SK-N-SH (cell line): ENCODE data around the gene NOTO. TPM values are rescaled to one million over a fixed set of nuclear protein-coding genes. Genes with fewer than 3 reads are reported as not detected.

Experiments
- CTCF ChIA-PET: fragments of 300-600, 350-600 bp; formaldehyde crosslinking; extraction: SDS; loops from one replicate; lab custom pipeline; 2021; lab: Yijun Ruan, JAX
- POLR2A ChIA-PET: fragments of 350-600 bp; sonication (Branson Sonifier 250); formaldehyde crosslinking; extraction: SDS; loops from one replicate; lab custom pipeline; 2020; ENCODE audit warnings: antibody characterized with exemption, inconsistent platforms; lab: Yijun Ruan, JAX
- DNase-seq: peaks from one replicate; pipeline ENCODE4 v3.0.0; 2012
- H2AFZ ChIP-seq: fragments of 200-600 bp; sonication (generic); 2 replicates; pipeline ENCODE4 v1.8.1; 2016; ENCODE audit warnings: antibody characterized with exemption, mild to moderate bottlenecking, low read depth
- H3F3A ChIP-seq: fragments of 200-600 bp; sonication (generic); replicated peaks from 2 replicates; pipeline ENCODE3; 2016; ENCODE audit warnings: antibody characterized with exemption, mild to moderate bottlenecking; ENCODE audit not compliant: insufficient read depth
- H3K27ac ChIP-seq, 2 experiments: fragments of 200-500 bp in 1 of 2; fragments of 200-600 bp in 1 of 2; sonication (Bioruptor generic) in 1 of 2; sonication (generic), shearing (Covaris generic) in 1 of 2; 2 replicates each; pipeline versions ENCODE4 v1.5.1 to v1.6.1; 2014 to 2016; ENCODE audit warnings: low read depth in 2 of 2, inconsistent platforms in 1 of 2, low read length in 1 of 2, mild to moderate bottlenecking in 1 of 2, mixed read lengths in 1 of 2
- H3K27me3 ChIP-seq: fragments of 200-600 bp; sonication (generic), shearing (Covaris generic); 2 replicates; pipeline ENCODE4 v1.6.1; 2016; ENCODE audit warnings: mixed run types; ENCODE audit not compliant: insufficient read depth
- H3K36me3 ChIP-seq, 2 experiments: fragments of 200-500 bp in 1 of 2; fragments of 200-600 bp in 1 of 2; sonication (Bioruptor generic) in 1 of 2; sonication (generic) in 1 of 2; replicated peaks in 1 of 2; 2 replicates each; pipeline versions ENCODE3 to v1.5.1; 2014 to 2016; ENCODE audit warnings: low read length in 1 of 2, mild to moderate bottlenecking in 1 of 2; ENCODE audit not compliant: insufficient read depth in 2 of 2, control insufficient read depth in 1 of 2
- H3K4me1 ChIP-seq, 2 experiments: fragments of 200-500 bp in 1 of 2; fragments of 200-600 bp in 1 of 2; sonication (Bioruptor generic) in 1 of 2; sonication (generic), shearing (Covaris generic) in 1 of 2; 2 replicates each; pipeline versions ENCODE4 v1.5.1 to v1.6.1; 2014 to 2016; ENCODE audit warnings: low read depth in 1 of 2, low read length in 1 of 2, mixed run types in 1 of 2; ENCODE audit not compliant: insufficient read depth in 2 of 2, control insufficient read depth in 1 of 2
- H3K4me2 ChIP-seq: fragments of 200-600 bp; sonication (generic), shearing (Covaris generic); 2 replicates; pipeline ENCODE4 v1.6.1; 2017; ENCODE audit warnings: mixed run types
- H3K4me3 ChIP-seq, 2 experiments: fragments of 200-500 bp in 1 of 2; fragments of 200-600 bp in 1 of 2; sonication (Bioruptor generic) in 1 of 2; sonication (generic), shearing (Covaris generic) in 1 of 2; 2 replicates each; pipeline versions ENCODE4 v1.5.1 to v1.8.1; 2014 to 2016; ENCODE audit warnings: low read depth in 2 of 2, inconsistent platforms in 1 of 2, low read length in 1 of 2, mild to moderate bottlenecking in 1 of 2, mixed read lengths in 1 of 2, moderate library complexity in 1 of 2
- H3K79me2 ChIP-seq: fragments of 200-600 bp; sonication (generic); 2 replicates; pipeline ENCODE4 v1.8.1; 2017; ENCODE audit warnings: mild to moderate bottlenecking; ENCODE audit not compliant: insufficient read depth
- H3K9ac ChIP-seq: fragments of 200-600 bp; sonication (generic); 2 replicates; pipeline ENCODE4 v1.6.1; 2017; ENCODE audit warnings: mixed run types
- H3K9me2 ChIP-seq: fragments of 200-600 bp; sonication (generic); 2 replicates; pipeline ENCODE4 v1.6.1; 2017; ENCODE audit warnings: mixed run types
- H3K9me3 ChIP-seq: fragments of 200-600 bp; sonication (generic); 2 replicates; pipeline ENCODE4 v1.6.1; 2017; ENCODE audit warnings: mixed run types, mild to moderate bottlenecking, moderate library complexity
- H4K20me1 ChIP-seq: fragments of 200-600 bp; sonication (generic); 2 replicates; pipeline ENCODE4 v1.6.1; 2017; ENCODE audit warnings: mild to moderate bottlenecking, mixed run types; ENCODE audit not compliant: insufficient read depth
- EP300 ChIP-seq, 2 experiments: IDR thresholded peaks; 2 replicates each; pipeline versions ENCODE4 v1.4.0 to v1.6.1; 2012; ENCODE audit warnings: borderline replicate concordance in 1 of 2, low read depth in 1 of 2, low read length in 1 of 2
- FOSL2 ChIP-seq: IDR thresholded peaks from 2 replicates; pipeline ENCODE4 v1.4.0; 2012; ENCODE audit warnings: low read depth, mild to moderate bottlenecking, moderate library complexity, borderline replicate concordance
- FOXM1 ChIP-seq: IDR thresholded peaks from 2 replicates; pipeline ENCODE4 v1.4.0; 2012; ENCODE audit warnings: low read depth, mild to moderate bottlenecking
- IRF3 ChIP-seq: fragments of 150-350 bp; IDR thresholded peaks from 2 replicates; pipeline ENCODE4 v1.6.1; 2016; ENCODE audit warnings: mild to moderate bottlenecking, low read depth, low read length
- MEF2A ChIP-seq: IDR thresholded peaks from 2 replicates; pipeline ENCODE4 v1.4.0; 2012; ENCODE audit warnings: low read depth, borderline replicate concordance
- MXI1 ChIP-seq: IDR thresholded peaks from 2 replicates; pipeline ENCODE4 v1.6.1; 2012; ENCODE audit warnings: mild to moderate bottlenecking, low read depth, low read length, improper control_type of control experiment
- NFIC ChIP-seq: IDR thresholded peaks from 2 replicates; pipeline ENCODE4 v1.4.0; 2012; ENCODE audit warnings: borderline replicate concordance
- PBX3 ChIP-seq: IDR thresholded peaks from 2 replicates; pipeline ENCODE4; 2012
- POLR2AphosphoS5 ChIP-seq: IDR thresholded peaks from 2 replicates; pipeline ENCODE4 v1.6.1; 2012; ENCODE audit warnings: low read depth, low read length
- SIN3A ChIP-seq: IDR thresholded peaks from 2 replicates; pipeline ENCODE4 v1.6.1; 2012; ENCODE audit warnings: low read depth, mild to moderate bottlenecking, low read length, moderate library complexity, borderline replicate concordance
- USF2 ChIP-seq: fragments of 150-350 bp; IDR thresholded peaks from 2 replicates; pipeline ENCODE4 v1.6.1; 2017; ENCODE audit warnings: antibody characterized with exemption, low read length, low read depth, borderline replicate concordance
- ZBTB33 ChIP-seq: IDR thresholded peaks from 2 replicates; pipeline ENCODE4 v1.4.0; 2012; ENCODE audit warnings: low read depth, borderline replicate concordance
- WGBS: methylation state at CpG from one replicate; pipeline ENCODE4 v1.1.6; 2017; ENCODE audit warnings: low lambda C conversion rate; 5-methylcytosine and 5-hydroxymethylcytosine counted together
- polyA plus RNA-seq, 3 experiments: library from polyadenylated mRNA; depleted of rRNA; stranded (reverse); fragments of >200 nt; gene quantifications; 2 replicates each; pipeline ENCODE4 v1.2.3, GENCODE V29; 2012
- TF ChIP-seq, protein P1 (sequence below): IDR thresholded peaks from 2 replicates; pipeline ENCODE4 v1.4.0; 2012; ENCODE audit warnings: low read depth

NOTO gene
- polyA plus RNA-seq, 1 of the 3 experiments (the other 2 are of a cell fraction): not detected

GRCh38 chr2:73175663-73176204 lies 26.6 kb upstream of the NOTO start:
- peak; percentile 79 for DNase-seq
- CTCF ChIA-PET: interaction anchor here (0.6 to 9.3 kb wide), 22 partner anchors 14 to 360 kb away, joined by 3 to 173 read pairs (median 16); partner anchors contain the start of genes EMX1, SFXN5, SMYD5 and SPR
- no peaks in the 10 kb centered on the region for H4K20me1 ChIP-seq
- H3K4me2 ChIP-seq: peak overlapping the region; percentile 50; the same call in 1 of the 2 replicates
- TF ChIP-seq PBX3 (no peak), NFIC (0 out of 2 replicates have a peak, but pooled peaks have one; percentile 13)
- TF ChIP-seq, all 33 proteins: peak for 1
- Histone ChIP-seq H3K9me3 (no peaks in the 10 kb centered on the region), H3K79me2 (no peaks in the 10 kb centered on the region), H3K9ac (no peak overlapping the region), H3F3A (no peaks in the 10 kb centered on the region), H3K4me1 (peaks cover 0 to 33% of the 10 kb centered on the region in 2 experiments; a peak in 1 of 4 replicates), H3K9me2 (no peaks in the 10 kb centered on the region), H3K27me3 (peaks cover 27% of the 10 kb centered on the region), H2AFZ (peak overlapping the region; percentile 65; the same call in 1 of the 2 replicates), H3K27ac (no peak overlapping the region), H3K36me3 (no peaks in the 10 kb centered on the region), H3K4me3 (peak overlapping the region; percentile 32 to 35; a peak in 3 of 4 replicates)
- WGBS: 19% methylated on average over 12 of the region's 59 CpGs
- POLR2A ChIA-PET: no interaction called here

DNA sequence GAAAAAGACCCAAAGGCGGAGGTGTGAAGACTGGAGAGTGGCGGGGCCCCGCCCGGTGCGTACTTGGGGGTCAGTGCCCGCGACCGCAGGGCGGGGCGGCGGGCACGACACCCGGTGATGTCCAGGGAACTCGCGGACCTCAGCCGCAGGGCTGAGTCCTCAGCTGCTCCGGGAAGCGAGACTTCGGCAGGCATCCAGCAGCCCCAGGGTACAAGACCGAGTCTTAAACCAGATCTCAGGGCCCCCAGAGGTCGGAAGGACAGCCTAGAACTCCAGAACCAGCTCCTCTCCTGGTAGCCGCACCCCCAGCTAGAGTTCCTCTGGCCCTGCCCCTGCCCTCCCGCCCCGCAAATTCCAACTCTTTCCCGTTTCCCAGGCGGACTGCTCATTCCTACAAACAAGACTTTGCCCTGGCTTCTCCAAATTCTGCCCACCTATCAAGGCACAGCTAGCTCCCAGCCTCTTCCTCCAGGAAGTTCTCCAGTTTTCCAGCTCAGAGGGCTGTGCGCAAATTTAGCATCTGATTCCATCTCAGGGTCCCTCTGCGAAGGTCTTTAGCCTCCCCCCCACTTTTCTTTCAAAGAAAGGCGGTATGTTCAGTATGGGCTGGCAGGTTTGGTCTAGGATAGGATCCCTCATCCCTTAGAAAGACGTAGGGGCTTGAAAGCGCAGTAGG lies 26.0 kb upstream of the NOTO start:
- no peaks in the 10 kb centered on the region for H4K20me1 ChIP-seq
- no peaks in the 10 kb centered on the region for H3F3A ChIP-seq
- POLR2A ChIA-PET: interaction anchor here (1.8 kb wide), 1 partner anchor 283 kb away, joined by 6 read pairs; no protein-coding TSS in a partner anchor
- no peaks in the 10 kb centered on the region for H3K9me3 ChIP-seq
- H3K27ac ChIP-seq: no peak overlapping the region
- H2AFZ ChIP-seq: peak overlapping the region; percentile 76; the same call in 1 of the 2 replicates
- H3K36me3 ChIP-seq: no peaks in the 10 kb centered on the region
- no peak for DNase-seq
- no peaks in the 10 kb centered on the region for H3K79me2 ChIP-seq
- peak overlapping the region; percentile 80 for H3K4me2 ChIP-seq
- H3K9ac ChIP-seq: no peak overlapping the region
- H3K27me3 ChIP-seq: peaks cover 27% of the 10 kb centered on the region
- 39% methylated on average over 31 of the region's 31 CpGs for WGBS
- H3K4me3 ChIP-seq: peak overlapping the region; percentile 57 to 61; a peak in 3 of 4 replicates
- TF ChIP-seq FOXM1: no peak
- no peak for TF ChIP-seq MEF2A
- TF ChIP-seq EP300 (IDR thresholded peaks at IDR 0.05; ENCODE audit: borderline replicate concordance in 1 of 2, low read depth in 1 of 2, low read length in 1 of 2): no peak
- TF ChIP-seq NFIC: no peak
- TF ChIP-seq USF2: no peak
- TF ChIP-seq FOSL2: no peak
- no peak for TF ChIP-seq ZBTB33
- TF ChIP-seq IRF3: no peak
- TF ChIP-seq POLR2AphosphoS5: no peak
- no peak for TF ChIP-seq SIN3A
- TF ChIP-seq, protein P1, sequence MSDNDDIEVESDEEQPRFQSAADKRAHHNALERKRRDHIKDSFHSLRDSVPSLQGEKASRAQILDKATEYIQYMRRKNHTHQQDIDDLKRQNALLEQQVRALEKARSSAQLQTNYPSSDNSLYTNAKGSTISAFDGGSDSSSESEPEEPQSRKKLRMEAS: no peak
- TF ChIP-seq MXI1: no peak
- H3K4me1 ChIP-seq: peaks cover 0 to 33% of the 10 kb centered on the region in 2 experiments; a peak in 1 of 4 replicates
- CTCF ChIA-PET: interaction anchor here (0.6 to 9.3 kb wide), 72 partner anchors 8 to 1054 kb away, joined by 3 to 173 read pairs (median 6); partner anchors contain the start of genes CCT7, EGR4, EMX1 and NOTO
- H3K9me2 ChIP-seq: no peaks in the 10 kb centered on the region
